ENCODE results near the gene GCDH. TPM values are rescaled to one million over a fixed set of nuclear protein-coding genes. Genes with fewer than 3 reads are reported as not detected.

Gene GCDH
- total and polyA plus RNA-seq, 2 experiments from 2014 or later, result 20.0 to 30.0 TPM

DNA sequence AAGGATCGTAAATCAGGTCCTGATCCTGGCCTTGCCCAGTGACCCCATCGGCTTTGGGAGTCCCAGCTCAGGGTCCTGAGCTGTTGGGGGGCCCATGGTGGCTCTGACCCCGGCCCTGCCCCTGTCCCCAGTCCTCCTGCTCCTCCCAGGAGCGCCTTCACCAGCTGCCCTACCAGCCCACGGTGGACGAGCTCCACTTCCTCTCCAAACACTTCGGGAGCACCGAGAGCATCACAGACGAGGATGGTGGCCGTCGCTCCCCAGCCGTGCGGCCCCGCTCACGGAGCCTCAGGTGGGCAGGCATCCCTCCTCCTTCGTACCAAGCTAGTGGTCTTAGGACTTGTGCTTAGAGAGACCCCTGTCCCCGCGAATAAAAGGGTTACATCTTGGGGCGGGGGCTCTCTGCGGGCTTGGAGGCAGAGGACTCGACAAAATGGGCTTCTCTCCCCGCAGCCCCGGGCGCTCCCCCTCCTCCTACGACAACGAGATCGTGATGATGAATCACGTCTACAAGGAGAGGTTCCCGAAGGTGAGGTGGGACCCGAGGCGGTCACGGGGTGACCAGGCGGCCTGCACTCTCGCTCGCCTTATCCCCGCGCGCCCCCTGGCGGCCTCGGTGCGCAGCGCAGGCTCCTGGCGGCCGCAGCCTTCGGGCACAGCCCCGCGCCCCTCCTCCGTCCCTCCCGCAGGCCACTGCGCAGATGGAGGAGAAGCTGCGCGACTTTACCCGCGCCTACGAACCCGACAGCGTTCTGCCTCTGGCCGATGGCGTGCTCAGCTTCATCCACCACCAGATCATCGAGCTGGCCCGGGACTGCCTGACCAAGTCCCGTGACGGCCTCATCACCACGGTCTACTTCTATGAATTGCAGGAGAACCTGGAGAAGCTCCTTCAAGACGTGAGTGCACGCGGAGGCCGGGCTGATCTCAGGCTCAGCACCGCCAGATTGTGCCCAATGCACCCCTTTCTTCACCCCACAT, 43.5 kb upstream of the GCDH start:
- Histone ChIP-seq H3K9me3 (ENCODE audit: low read depth) (no peaks in the 10 kb centered on the region), H3K9me2 (ENCODE audit: insufficient read depth) (no peaks in the 10 kb centered on the region), H3K9ac (peak overlapping the region; percentile 29; the same call in 1 of the 2 replicates), H3K36me3 (ENCODE audit: low read depth) (no peaks in the 10 kb centered on the region), H4K20me1 (ENCODE audit: insufficient read depth) (no peaks in the 10 kb centered on the region), H3K4me1 (ENCODE audit: insufficient read depth) (no peaks in the 10 kb centered on the region), H3K4me2 (ENCODE audit: unreplicated experiment) (peak overlapping the region; percentile 77), H3K4me3 (peak overlapping the region; percentile 59), H2AFZ (peak overlapping the region; percentile 73), H3K27ac (no peak overlapping the region), H3K79me2 (ENCODE audit: insufficient read depth) (no peaks in the 10 kb centered on the region), H3K27me3 (replicated peaks; ENCODE audit: insufficient read depth) (no peaks in the 10 kb centered on the region), H3F3A (ENCODE audit: insufficient read depth) (no peaks in the 10 kb centered on the region)
- 10% methylated on average over 69 of the region's 69 CpGs for WGBS, 2 experiments (ENCODE audit: low coverage in 1 of 2, low lambda C conversion rate in 2 of 2, missing lambda C conversion rate in 2 of 2)
- in situ Hi-C loops (cut with MboI), result no loop called here
- peak; percentile 87 for DNase-seq
- TF ChIP-seq EZH2 (IDR thresholded peaks at IDR 0.05; ENCODE audit: insufficient read depth, poor library complexity, severe bottlenecking), result no peak
- no peak for TF ChIP-seq EZH2phosphoT487 (IDR thresholded peaks at IDR 0.05; ENCODE audit: insufficient read depth, low read depth)

DNA sequence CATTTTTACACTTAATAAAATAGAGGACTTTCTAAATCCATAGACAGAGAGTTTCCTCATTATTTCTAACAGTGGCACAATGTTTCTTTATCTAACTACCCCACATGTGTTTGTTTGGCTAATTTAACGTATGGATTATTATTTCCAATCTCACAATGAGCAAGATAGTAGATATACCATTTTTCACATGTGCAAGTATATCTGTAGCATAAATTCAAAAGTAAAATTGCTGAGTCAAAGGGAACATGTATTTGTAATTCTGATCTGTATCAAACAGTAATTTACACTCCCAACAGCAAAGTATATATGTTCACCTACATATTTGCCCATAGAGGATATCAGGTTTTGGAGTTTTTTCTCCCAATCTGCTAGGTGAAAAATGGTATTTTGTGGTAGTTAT, 34.3 kb upstream of the GCDH start:
- Histone ChIP-seq H2AFZ (no peak overlapping the region), H3F3A (ENCODE audit: insufficient read depth) (no peaks in the 10 kb centered on the region), H3K9me2 (ENCODE audit: insufficient read depth) (no peaks in the 10 kb centered on the region), H3K36me3 (ENCODE audit: low read depth) (no peaks in the 10 kb centered on the region), H4K20me1 (ENCODE audit: insufficient read depth) (no peaks in the 10 kb centered on the region), H3K4me2 (ENCODE audit: unreplicated experiment) (no peak overlapping the region), H3K4me3 (no peak overlapping the region), H3K27ac (no peak overlapping the region), H3K79me2 (ENCODE audit: insufficient read depth) (no peaks in the 10 kb centered on the region), H3K9ac (no peak overlapping the region), H3K9me3 (ENCODE audit: low read depth) (no peaks in the 10 kb centered on the region), H3K27me3 (replicated peaks; ENCODE audit: insufficient read depth) (no peaks in the 10 kb centered on the region), H3K4me1 (ENCODE audit: insufficient read depth) (no peaks in the 10 kb centered on the region)
- DNase-seq, result no peak
- 55 to 56% methylated on average over 1 of the region's 1 CpG for WGBS, 2 experiments (ENCODE audit: low coverage in 1 of 2, low lambda C conversion rate in 2 of 2, missing lambda C conversion rate in 2 of 2)
- in situ Hi-C loops (cut with MboI), result no loop called here
- TF ChIP-seq EZH2 (IDR thresholded peaks at IDR 0.05; ENCODE audit: insufficient read depth, poor library complexity, severe bottlenecking) (no peak), EZH2phosphoT487 (IDR thresholded peaks at IDR 0.05; ENCODE audit: insufficient read depth, low read depth) (no peak)

DNA sequence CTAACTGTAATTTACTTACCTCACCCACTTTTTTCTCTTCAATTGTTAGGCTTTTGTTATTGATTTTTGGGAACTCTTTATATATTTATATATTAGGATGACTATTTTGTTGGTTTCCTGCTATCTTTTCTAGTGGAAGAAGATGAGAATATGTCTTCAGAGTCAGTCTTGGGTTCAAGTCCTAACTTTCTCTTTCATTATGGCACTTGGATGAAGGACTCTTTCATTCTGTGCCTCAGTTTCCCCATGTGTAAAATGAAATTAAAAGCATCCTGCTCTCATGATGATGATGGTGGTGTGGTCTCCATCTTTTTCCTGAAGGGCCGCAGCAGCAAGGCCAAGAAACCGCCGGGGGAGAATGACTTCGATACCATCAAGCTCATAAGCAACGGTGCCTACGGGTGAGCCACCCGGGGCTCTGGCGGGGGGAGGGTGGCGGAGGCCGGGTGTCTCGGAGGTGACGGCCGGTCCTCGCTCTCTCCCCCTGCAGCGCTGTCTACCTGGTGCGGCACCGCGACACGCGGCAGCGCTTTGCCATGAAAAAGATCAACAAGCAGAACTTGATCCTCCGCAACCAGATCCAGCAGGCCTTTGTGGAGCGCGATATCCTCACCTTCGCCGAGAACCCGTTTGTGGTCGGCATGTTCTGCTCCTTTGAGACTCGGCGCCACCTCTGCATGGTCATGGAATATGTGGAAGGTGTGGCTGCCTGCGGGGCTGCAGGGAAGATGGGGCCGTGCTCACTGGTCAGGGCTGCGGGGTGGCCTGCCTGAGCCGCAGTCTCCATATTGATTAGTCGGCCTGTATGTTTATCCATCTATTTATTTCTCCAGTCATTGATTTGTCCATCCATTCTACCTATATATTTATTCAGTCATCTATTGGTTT, 32.7 kb upstream of the GCDH start:
- WGBS, 2 experiments (ENCODE audit: low coverage in 1 of 2, low lambda C conversion rate in 2 of 2, missing lambda C conversion rate in 2 of 2), result 87 to 90% methylated on average over 32 to 35 of the region's 35 CpGs
- no peaks in the 10 kb centered on the region for H3K36me3 ChIP-seq (ENCODE audit: low read depth)
- H3K27ac ChIP-seq, result no peak overlapping the region
- in situ Hi-C loops (cut with MboI), result no loop called here
- H3K9ac ChIP-seq, result no peak overlapping the region
- no peak overlapping the region for H2AFZ ChIP-seq
- no peaks in the 10 kb centered on the region for H3K9me3 ChIP-seq (ENCODE audit: low read depth)
- no peaks in the 10 kb centered on the region for H3K27me3 ChIP-seq (replicated peaks; ENCODE audit: insufficient read depth)
- TF ChIP-seq EZH2phosphoT487 (IDR thresholded peaks at IDR 0.05; ENCODE audit: insufficient read depth, low read depth) (no peak), EZH2 (IDR thresholded peaks at IDR 0.05; ENCODE audit: insufficient read depth, poor library complexity, severe bottlenecking) (no peak)
- H3K4me1 ChIP-seq (ENCODE audit: insufficient read depth), result no peaks in the 10 kb centered on the region
- no peak for DNase-seq
- no peaks in the 10 kb centered on the region for H3F3A ChIP-seq (ENCODE audit: insufficient read depth)
- no peaks in the 10 kb centered on the region for H3K79me2 ChIP-seq (ENCODE audit: insufficient read depth)
- H4K20me1 ChIP-seq (ENCODE audit: insufficient read depth), result no peaks in the 10 kb centered on the region
- H3K4me3 ChIP-seq, result no peak overlapping the region
- no peaks in the 10 kb centered on the region for H3K9me2 ChIP-seq (ENCODE audit: insufficient read depth)
- H3K4me2 ChIP-seq (ENCODE audit: unreplicated experiment), result no peak overlapping the region

DNA sequence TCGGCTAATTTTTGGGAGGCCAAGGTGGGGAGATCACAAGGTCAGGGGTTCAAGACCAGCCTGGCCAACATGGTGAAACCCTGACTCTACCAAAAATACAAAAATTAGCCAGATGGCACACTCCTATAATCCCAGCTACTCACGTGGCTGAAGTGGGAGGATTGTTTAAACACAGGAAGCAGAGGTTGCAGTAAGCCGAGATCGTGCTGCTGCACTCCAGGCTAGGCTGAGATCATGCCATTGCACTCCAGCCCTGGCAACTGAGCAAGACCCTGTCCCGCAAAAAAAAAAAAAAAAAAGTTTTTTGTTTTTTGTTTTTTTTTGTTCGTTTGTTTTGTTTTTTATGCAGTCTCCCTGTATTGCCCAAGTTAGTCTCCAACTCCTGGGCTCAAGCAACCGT, 31.4 kb upstream of the GCDH start:
- Histone ChIP-seq H4K20me1 (ENCODE audit: insufficient read depth) (no peaks in the 10 kb centered on the region), H3K4me1 (ENCODE audit: insufficient read depth) (no peaks in the 10 kb centered on the region), H3K4me2 (ENCODE audit: unreplicated experiment) (no peak overlapping the region), H3K9ac (no peak overlapping the region), H3K27ac (no peak overlapping the region), H3K9me3 (ENCODE audit: low read depth) (no peaks in the 10 kb centered on the region), H3K9me2 (ENCODE audit: insufficient read depth) (no peaks in the 10 kb centered on the region), H3K4me3 (no peak overlapping the region), H3K79me2 (ENCODE audit: insufficient read depth) (no peaks in the 10 kb centered on the region), H2AFZ (no peak overlapping the region), H3K36me3 (ENCODE audit: low read depth) (no peaks in the 10 kb centered on the region), H3K27me3 (replicated peaks; ENCODE audit: insufficient read depth) (no peaks in the 10 kb centered on the region), H3F3A (ENCODE audit: insufficient read depth) (no peaks in the 10 kb centered on the region)
- DNase-seq, result no peak
- WGBS, 2 experiments (ENCODE audit: low coverage in 1 of 2, low lambda C conversion rate in 2 of 2, missing lambda C conversion rate in 2 of 2), result 51 to 54% methylated on average over 7 of the region's 7 CpGs
- TF ChIP-seq EZH2phosphoT487 (IDR thresholded peaks at IDR 0.05; ENCODE audit: insufficient read depth, low read depth), result no peak
- TF ChIP-seq EZH2 (IDR thresholded peaks at IDR 0.05; ENCODE audit: insufficient read depth, poor library complexity, severe bottlenecking), result no peak
- in situ Hi-C loops (cut with MboI), result no loop called here

All from GM23248 (cell line).